GM12801 (cell line): ENCODE results near the gene MSI1.

ENCODE experiments used
- CTCF ChIP-seq: IDR thresholded peaks from one replicate; pipeline ENCODE4 v1.5.1; 2011; ENCODE audit warnings: control low read depth; ENCODE audit not compliant: insufficient read length; ENCODE audit errors: extremely low read depth

Gene MSI1

GRCh38 chr12:120331390-120331789, 37.6 kb downstream of the MSI1 start:
- TF ChIP-seq CTCF = no peak

DNA sequence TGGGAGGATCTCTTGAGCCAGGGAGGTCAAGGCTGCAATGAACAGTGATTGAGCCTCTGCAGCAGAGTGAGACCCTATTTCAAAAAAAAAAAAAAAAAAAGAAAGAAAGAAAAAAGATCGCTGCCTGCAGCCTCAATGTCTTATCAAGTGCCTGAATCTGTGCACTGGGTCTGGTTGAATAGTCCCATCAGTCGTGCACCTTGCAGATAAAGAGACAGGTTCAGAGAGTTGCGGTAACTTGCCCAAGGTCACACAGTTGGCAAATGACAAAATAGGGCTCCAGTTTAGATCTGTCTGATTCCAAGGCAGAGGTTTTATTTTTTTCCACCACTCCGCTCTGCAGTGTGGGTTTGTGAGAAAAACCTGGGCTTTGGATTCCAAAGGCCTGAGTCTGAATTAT, 40.7 kb downstream of the MSI1 start:
- TF ChIP-seq CTCF = no peak

- no peak for TF ChIP-seq CTCF
These were observed 41.4 kb downstream of the MSI1 start, which contains the start of gene PLA2G1B for GRCh38 chr12:120327593-120327992. TSS of gene PLA2G1B (minus strand) at chr12:120327779. CDS start at chr12:120327753, 26 bp downstream.

GRCh38 chr12:120324841-120325417, 44.0 kb downstream of the MSI1 start:
- no peak for TF ChIP-seq CTCF

DNA sequence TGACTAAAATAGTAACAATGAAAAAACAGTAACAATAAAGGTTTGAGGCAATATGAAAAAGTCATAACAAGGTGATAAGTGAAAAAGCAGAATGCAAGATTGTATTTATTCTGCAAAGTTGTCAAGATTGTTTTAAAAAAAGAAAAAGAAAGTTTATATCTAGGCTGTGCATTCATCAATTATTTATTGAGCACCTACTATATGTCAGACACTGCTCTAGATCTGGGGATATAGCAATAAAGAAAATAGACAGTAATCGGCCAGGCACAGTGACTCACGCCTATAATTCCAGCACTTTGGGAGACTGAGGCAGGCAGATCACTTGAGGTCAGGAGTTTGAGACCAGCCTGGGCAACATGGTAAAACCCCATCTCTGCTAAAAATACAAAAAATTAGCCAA, 45.2 kb downstream of the MSI1 start:
- no peak for TF ChIP-seq CTCF

DNA sequence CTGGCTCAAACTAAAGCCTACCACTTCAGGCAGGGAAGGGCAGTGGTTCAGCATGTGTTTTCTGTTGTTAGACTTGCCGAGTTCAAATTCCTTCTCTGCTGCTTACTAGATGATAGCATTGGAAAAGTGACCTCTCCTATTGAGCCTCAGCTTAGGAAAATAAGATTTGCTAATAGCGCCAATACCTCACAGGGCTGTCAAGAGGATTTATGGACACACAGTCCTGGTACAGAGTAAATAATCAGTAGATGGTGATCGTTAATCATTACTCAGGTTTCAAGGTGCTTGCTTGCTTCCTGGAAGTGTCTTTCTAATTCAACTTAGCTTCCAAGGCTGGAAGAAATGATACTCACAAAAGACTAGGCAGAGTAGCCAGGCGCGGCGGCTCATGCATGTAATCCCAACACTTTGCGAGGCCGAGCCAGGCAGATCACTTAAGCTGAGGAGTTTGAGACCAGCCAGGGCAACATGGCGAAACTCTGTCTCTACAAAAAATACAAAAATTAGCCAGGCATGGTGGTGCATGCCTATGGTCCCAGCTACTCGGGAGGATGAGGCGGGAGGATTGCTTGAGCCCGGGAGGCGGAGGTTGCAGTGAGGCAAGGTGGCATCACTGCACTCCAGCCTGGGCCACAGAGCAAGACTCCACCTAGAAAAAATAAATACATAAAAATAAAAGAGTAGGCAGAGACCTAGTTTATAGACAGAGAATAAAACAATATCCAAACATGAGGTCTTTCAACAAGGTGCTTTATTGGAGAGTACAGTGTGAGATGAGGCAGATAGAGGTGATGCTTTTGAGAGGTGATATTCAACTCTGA, 47.4 kb downstream of the MSI1 start:
- no peak for TF ChIP-seq CTCF

DNA sequence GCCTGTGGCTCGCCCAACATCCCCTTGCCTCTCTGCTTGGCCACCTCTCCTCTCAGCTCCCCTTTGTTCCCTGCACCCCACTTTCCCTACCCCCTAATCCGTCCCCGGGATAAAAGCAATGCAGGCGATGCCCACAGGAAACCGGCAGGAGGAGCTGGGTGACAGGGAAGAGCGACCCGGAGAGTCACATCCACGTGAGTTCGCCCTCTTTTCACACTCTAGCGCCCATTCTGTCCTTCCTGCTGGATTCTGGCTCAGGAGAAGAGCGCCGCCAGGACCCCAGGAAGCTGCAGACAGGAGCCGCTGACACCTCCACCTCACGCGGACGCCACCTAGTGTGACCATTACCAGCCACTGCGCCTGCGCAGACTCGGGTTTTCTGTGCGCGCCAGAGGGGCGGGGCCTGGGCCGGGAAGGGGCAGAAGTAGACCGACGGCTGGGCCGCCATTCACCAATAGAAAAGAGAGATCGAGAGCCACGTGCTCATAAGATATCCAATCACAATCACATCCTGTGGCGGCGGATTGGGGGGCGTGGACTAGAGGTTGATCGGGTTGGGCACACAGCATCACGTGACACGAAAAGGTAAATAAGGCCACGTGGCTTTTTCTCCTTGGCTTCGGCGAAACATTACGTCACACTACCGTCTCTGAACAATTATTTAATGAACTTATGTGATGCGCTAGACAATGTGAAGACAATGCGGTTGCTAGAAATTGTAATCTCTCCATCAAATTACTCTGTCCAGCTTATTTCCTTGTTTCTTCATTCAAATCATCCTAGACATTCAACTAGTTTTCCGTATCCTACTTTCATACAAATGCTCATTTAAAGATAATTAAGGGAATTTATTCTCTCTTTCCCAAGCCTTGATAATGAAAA, 51.5 kb downstream of the MSI1 start:
- TF ChIP-seq CTCF = no peak
